Neural cell (in vitro differentiated cells): ENCODE measurements around the gene CLCN4.

ENCODE experiments used
- EP300 ChIP-seq: fragments of 450-650 bp; conservative IDR thresholded peaks from 2 replicates; pipeline ENCODE4 v1.6.1; 2014; ENCODE audit warnings: antibody characterized with exemption, mild to moderate bottlenecking, moderate library complexity; ENCODE audit not compliant: poor library complexity, severe bottlenecking
- POLR2AphosphoS5 ChIP-seq: IDR thresholded peaks from 2 replicates; pipeline ENCODE4 v1.6.1; 2012
- TF ChIP-seq, protein P1 (sequence below): fragments of 450-650 bp; IDR thresholded peaks from 2 replicates; pipeline ENCODE4 v1.5.1; 2014; ENCODE audit warnings: antibody characterized with exemption, mild to moderate bottlenecking, moderate library complexity; ENCODE audit not compliant: poor library complexity, severe bottlenecking

DNA sequence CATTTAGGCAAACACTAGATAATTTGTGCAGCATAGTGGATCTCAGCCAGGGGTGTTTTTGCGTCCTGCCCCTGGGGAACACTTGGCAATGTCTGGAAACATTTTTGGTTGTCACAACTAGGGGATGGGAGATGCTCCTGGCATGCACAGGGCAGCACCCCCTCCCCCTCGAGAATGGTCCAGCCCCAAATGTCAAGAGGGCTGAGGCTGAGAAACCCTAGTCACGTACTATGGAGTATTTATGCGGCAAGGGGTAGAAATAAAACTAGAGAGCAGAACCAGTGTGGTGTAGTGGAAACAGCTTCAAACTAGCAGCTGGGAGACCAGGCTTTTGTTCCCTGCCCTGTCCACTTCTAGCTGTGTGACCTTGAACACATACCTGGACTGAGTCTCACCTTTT lies 38.2 kb upstream of the CLCN4 start:
- TF ChIP-seq, protein P1, sequence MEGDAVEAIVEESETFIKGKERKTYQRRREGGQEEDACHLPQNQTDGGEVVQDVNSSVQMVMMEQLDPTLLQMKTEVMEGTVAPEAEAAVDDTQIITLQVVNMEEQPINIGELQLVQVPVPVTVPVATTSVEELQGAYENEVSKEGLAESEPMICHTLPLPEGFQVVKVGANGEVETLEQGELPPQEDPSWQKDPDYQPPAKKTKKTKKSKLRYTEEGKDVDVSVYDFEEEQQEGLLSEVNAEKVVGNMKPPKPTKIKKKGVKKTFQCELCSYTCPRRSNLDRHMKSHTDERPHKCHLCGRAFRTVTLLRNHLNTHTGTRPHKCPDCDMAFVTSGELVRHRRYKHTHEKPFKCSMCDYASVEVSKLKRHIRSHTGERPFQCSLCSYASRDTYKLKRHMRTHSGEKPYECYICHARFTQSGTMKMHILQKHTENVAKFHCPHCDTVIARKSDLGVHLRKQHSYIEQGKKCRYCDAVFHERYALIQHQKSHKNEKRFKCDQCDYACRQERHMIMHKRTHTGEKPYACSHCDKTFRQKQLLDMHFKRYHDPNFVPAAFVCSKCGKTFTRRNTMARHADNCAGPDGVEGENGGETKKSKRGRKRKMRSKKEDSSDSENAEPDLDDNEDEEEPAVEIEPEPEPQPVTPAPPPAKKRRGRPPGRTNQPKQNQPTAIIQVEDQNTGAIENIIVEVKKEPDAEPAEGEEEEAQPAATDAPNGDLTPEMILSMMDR: no peak
- TF ChIP-seq POLR2AphosphoS5: no peak
- no peak for TF ChIP-seq EP300
